SKM-1 treated with dmso at 0.1 percent for 144 hours (cell line): ENCODE data around the gene ACAT2.
"Not testable (repeated sequence)": the region's sequence is repeated elsewhere in the genome, so short reads cannot be mapped to it uniquely, and the experiment has no call there.

Experiments
- DNase-seq: peaks from one replicate; lab custom pipeline; 2025; ENCODE audit not compliant: unreplicated experiment; lab: John Stamatoyannopoulos, UW

ACAT2 gene

DNA sequence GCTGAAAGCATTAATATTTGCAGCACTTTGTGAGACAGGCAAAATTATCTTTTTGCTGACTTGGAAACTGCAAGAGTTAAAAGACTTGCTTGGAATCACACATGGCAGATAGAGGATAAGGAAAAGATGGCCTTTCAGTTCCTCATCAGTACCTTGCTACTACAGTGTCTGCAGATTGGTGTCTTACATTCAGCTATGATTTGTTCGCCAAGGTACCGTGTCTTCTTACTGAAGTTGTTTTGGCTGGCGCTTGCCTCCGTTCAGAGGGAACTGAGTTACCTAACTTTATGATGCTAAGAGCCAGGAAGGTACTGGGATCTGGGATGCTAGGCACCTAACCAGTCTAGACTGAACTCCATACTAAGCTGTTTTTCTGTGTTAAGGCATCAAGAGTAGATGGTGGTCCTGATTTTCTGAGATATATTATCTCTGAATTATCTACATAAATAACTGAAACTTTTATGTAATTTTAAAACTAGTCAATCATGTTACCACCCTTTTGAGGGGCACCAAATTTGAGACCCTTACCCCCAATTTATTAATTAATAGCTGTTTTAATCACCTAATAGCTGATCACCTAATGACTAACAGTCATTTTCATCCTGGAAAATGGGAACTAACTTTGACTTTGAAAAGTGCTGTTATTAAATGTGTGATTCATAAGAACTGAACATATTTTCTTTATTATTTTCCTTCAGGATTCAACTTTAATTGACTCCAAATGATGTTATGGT lies 32.1 kb upstream of the ACAT2 start:
- DNase-seq, result no peak

- no peak for DNase-seq
Measured at GRCh38 chr6:159730332-159730676, 31.5 kb upstream of the ACAT2 start.

DNA sequence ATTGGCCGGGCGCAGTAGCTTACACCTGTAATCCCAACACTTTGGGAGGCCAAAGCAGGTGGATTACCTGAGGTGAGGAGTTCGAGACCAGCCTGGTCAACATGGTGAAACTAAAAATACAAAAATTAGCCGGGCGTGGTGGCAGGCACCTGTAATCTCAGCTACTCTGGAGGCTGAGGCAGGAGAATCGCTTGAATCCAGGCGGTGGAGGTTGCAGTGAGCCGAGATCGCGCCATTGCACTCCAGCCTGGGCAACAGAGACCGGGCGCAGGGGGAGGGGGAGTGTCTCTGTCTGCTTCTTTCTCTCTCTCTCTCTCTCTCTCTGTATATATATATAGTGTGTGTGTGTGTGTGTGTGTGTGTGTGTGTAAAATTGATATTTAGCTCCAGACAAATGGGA lies 29.3 kb upstream of the ACAT2 start:
- not testable (repeated sequence) for DNase-seq

GRCh38 chr6:159733395-159733794 lies 28.4 kb upstream of the ACAT2 start:
- DNase-seq, result not testable (repeated sequence)

GRCh38 chr6:159736908-159737307 lies 24.9 kb upstream of the ACAT2 start:
- DNase-seq, result no peak

DNA sequence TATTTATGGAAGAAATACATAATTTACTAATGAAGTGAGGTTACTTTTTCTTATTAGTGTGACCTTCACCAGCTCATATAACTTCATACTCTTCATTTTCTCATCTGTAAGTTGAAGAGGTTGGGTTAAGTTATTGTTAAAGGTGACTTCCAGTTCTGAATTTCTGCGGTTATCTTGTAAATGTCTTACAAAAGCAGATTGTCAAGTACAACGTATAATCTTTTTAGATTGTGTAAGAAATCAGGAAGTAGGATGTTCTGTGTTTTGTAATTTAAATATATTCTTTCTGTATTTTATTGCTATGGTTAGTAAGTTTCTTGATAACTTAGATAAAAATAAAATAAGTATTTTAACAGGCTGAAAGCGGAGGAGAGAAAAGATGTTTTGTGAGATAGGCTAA lies 22.5 kb upstream of the ACAT2 start:
- DNase-seq, result no peak

DNA sequence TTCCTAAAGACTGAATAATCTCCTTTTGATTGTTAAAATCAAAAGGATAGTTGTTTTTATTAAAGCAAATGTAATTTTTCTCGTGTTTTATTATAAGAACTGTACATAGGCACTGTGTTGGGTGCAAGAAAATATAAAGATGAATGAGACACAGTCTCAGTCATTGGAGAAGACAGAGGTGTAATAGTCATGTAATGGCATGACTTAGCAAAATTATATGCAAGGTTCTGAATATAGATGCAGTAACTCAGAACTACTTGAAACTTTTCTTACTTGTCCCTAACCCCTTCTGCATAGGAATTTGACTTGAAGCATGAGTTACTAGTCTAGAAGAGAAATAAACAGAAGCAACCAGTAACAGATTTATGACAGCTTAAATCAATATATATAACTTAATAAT lies 19.7 kb upstream of the ACAT2 start:
- DNase-seq, result no peak

DNA sequence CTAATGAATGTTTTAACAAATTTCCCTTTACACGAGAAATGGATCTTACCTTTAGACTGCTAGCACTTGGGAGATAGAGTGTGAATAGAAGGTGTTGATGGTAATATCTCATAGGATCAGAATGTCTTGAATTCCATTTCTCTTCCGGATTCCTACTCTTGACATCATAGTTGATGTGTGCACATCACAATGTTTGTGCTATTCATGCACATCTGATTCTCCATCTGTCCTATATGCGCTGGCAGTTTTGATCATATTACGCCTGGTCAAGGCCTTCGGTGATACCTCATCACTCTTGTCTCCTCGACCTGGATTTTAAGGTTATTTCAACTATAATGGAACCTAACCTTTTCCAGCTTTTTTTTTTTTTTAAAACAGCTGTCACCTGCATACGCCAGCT lies 16.8 kb upstream of the ACAT2 start:
- DNase-seq, result no peak

GRCh38 chr6:159746759-159747158 lies 15.1 kb upstream of the ACAT2 start:
- no peak for DNase-seq

- not testable (repeated sequence) for DNase-seq
Measured at GRCh38 chr6:159748127-159748526, 13.7 kb upstream of the ACAT2 start.

DNA sequence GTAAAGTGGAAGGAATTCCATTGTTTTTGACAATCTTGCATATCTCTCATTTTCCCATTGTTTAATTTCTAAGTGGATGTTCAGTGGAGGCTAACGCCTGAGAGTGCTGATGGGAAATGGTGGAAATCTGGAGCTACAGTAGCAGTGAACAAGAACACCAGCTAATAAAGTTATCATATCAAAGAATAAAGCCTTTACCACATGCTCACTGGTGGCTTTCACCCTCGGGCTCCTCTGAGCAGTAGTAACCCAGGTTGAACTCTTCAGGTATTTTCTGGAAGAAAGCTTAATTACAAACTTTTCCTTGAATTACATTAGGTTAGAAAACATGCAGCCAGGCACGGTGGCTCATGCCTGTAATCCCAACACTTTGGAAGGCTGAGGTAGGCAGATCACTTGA lies 10.4 kb upstream of the ACAT2 start:
- no peak for DNase-seq

DNA sequence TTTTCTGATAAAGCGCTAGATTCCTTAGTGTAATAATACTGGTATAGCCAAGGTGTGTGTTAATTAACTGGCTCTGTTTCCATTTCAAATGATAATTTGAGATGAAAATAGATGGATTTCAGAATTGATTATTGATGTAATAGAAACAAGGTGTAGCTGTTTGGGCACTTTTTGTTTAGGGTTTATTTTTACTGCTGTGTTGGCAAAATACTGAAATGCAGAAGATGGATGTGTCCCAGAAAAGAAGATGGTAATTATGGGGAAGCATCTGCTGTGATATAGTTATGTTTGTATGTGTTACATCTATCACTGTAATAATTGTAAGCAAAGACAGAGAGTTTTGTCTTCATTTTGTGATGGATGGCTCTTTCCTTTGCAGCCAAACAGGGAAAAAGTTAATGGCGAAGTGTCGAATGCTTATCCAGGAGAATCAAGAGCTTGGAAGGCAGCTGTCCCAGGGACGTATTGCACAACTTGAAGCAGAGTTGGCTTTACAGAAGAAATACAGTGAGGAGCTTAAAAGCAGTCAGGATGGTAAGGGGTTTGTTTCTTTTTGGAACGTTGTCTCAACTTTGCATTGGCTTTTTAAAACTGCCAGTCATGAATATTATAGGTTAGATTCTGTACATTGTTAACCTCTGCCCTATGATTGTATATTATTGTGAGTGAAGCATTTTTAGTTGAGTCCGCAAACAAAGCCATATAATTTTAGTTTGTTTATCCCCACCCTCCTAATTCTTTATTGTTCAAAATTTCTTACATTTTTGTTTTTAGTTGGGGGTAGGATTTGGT lies 8.6 kb upstream of the ACAT2 start:
- no peak for DNase-seq

DNA sequence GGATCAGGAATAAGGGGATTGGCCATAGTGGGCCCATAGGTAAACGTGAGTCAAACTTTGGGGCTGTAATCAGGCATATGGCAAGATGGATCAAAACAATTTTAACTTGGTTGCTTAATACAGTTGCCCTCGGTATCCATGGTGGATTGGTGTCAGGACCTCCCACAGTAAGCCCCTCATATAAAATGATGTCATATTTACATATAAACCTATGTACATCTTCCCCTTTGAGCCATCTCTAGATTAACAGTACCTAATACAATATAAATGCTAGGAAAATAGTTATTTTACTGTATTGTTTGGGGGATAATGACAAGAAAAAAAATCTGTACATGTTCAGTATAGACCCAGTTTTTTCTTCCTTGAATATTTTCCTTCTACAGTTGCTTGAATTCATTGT lies 7.4 kb upstream of the ACAT2 start:
- DNase-seq, result no peak

GRCh38 chr6:159754959-159755914 lies 6.6 kb upstream of the ACAT2 start:
- DNase-seq, result no peak

DNA sequence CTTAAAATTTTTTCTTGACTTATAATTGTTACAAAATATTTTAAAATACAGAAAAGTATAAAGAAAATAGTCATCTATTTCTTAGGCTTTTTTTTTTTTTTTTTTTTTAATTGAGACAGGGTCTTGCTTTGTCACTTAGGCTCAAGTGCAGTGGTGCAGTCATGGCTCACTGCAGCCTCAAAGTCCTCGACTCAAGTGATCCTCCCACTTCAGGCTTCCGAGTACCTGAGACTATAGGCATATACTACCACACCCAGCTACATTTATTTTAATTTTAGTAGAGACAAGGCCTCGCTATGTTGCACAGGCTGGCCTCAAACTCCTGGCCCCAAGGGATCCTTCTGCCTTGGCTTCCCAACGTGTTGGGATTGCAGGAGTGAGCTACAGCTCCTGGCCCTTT lies 5.3 kb upstream of the ACAT2 start:
- no peak for DNase-seq

GRCh38 chr6:159758031-159759001 lies 3.5 kb upstream of the ACAT2 start:
- no peak for DNase-seq

DNA sequence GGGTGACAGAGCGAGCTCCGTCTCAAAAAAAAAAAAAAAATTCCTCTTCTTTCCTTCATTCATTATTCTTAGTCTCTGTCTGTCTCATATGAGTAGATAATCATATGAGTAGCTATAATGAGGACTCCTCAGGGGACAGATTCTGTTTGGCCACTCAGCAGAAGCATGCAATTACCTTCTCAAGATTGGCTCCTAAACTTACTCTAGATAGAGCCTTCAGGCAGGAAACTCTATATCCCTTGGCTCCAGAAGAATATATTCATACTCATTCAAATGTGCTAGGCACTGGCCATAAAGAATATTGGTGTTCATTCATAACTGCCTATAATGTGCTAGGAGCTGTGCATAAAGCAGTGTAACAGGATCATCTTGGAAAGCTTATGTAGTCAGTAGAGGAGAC lies 2.2 kb upstream of the ACAT2 start:
- no peak for DNase-seq

- peak; percentile 4 for DNase-seq
Measured at GRCh38 chr6:159760602-159761057, 1.2 kb upstream of the ACAT2 start.

GRCh38 chr6:159761129-159761872 lies 544 bp upstream of the ACAT2 start:
- no peak for DNase-seq
